Liver (tissue), 9 donors: ENCODE data around the gene SLC10A3. TPM values are rescaled to one million over a fixed set of nuclear protein-coding genes. Genes with fewer than 3 reads are reported as not detected.

ENCODE experiments used
- DNase-seq: peaks from one replicate; pipeline ENCODE4 v3.0.0-alpha.2; 2017; ENCODE audit warnings: low spot score
- H3K27ac ChIP-seq, 2 donors: one replicate each; pipeline ENCODE4 v1.7.0; 2013; ENCODE audit warnings: inconsistent platforms in 2 of 2, low read length in 2 of 2, control low read depth in 1 of 2, low read depth in 1 of 2, mild to moderate bottlenecking in 1 of 2
- H3K27me3 ChIP-seq, 4 donors: one replicate each; pipeline versions ENCODE4 v1.6.1 to v1.7.0; 2013; ENCODE audit warnings: low read length in 3 of 4, inconsistent platforms in 1 of 4, mild to moderate bottlenecking in 1 of 4, moderate library complexity in 1 of 4; ENCODE audit not compliant: control insufficient read depth in 4 of 4, insufficient read depth in 4 of 4
- H3K36me3 ChIP-seq, 4 donors: one replicate each; pipeline versions ENCODE4 v1.6.1 to v1.7.0; 2013; ENCODE audit warnings: low read length in 3 of 4, mild to moderate bottlenecking in 3 of 4, low read depth in 1 of 4, moderate library complexity in 1 of 4; ENCODE audit not compliant: control insufficient read depth in 4 of 4, insufficient read depth in 3 of 4
- H3K4me1 ChIP-seq, 4 donors: one replicate each; pipeline versions ENCODE4 v1.6.1 to v1.7.0; 2013; ENCODE audit warnings: low read length in 3 of 4, mild to moderate bottlenecking in 3 of 4, moderate library complexity in 1 of 4; ENCODE audit not compliant: control insufficient read depth in 4 of 4, insufficient read depth in 4 of 4
- H3K4me3 ChIP-seq, 3 donors: one replicate each; pipeline versions ENCODE4 v1.6.1 to v1.7.0; 2013; ENCODE audit warnings: low read length in 3 of 3, control low read depth in 1 of 3, low read depth in 1 of 3, mild to moderate bottlenecking in 1 of 3
- H3K9ac ChIP-seq, 2 donors: one replicate each; pipeline ENCODE4 v1.7.0; 2013; ENCODE audit warnings: low read length in 2 of 2, mild to moderate bottlenecking in 2 of 2, moderate library complexity in 2 of 2, control low read depth in 1 of 2, low read depth in 1 of 2
- H3K9me3 ChIP-seq, 4 donors: one replicate each; pipeline versions ENCODE4 v1.6.1 to v1.7.0; 2013; ENCODE audit warnings: low read length in 3 of 4; ENCODE audit not compliant: control insufficient read depth in 4 of 4
- ATF3 ChIP-seq: IDR thresholded peaks from 2 replicates; pipeline ENCODE4 v1.6.1; 2016; ENCODE audit warnings: antibody characterized with exemption
- EGR1 ChIP-seq, 2 donors: IDR thresholded peaks; 2 replicates each; pipeline ENCODE4 v1.6.1; 2016 to 2018; ENCODE audit warnings: antibody characterized with exemption in 2 of 2, low read depth in 2 of 2
- FOXA1 ChIP-seq: IDR thresholded peaks from 2 replicates; pipeline ENCODE4 v1.6.1; 2016; ENCODE audit warnings: antibody characterized with exemption
- FOXA2 ChIP-seq: IDR thresholded peaks from 2 replicates; pipeline ENCODE4 v1.6.1; 2016; ENCODE audit warnings: antibody characterized with exemption
- GABPA ChIP-seq, 2 donors: IDR thresholded peaks in 1 of 2; conservative IDR thresholded peaks in 1 of 2; 2 replicates each; pipeline ENCODE4 v1.6.1; 2016; ENCODE audit warnings: antibody characterized with exemption in 2 of 2, mild to moderate bottlenecking in 1 of 2, moderate library complexity in 1 of 2
- JUND ChIP-seq, 2 donors: IDR thresholded peaks; 2 replicates each; pipeline ENCODE4 v1.6.1; 2016; ENCODE audit warnings: antibody characterized with exemption in 2 of 2
- NR2F2 ChIP-seq: IDR thresholded peaks from 2 replicates; pipeline ENCODE4 v1.6.1; 2016; ENCODE audit warnings: antibody characterized with exemption
- RAD21 ChIP-seq, 2 donors: IDR thresholded peaks; 2 replicates each; pipeline ENCODE4 v1.6.1; 2016; ENCODE audit warnings: antibody characterized with exemption in 2 of 2, mild to moderate bottlenecking in 2 of 2
- RXRA ChIP-seq, 2 donors: IDR thresholded peaks; 2 replicates each; pipeline ENCODE4 v1.6.1; 2017 to 2018; ENCODE audit warnings: antibody characterized with exemption in 2 of 2, mild to moderate bottlenecking in 1 of 2
- TAF1 ChIP-seq: conservative IDR thresholded peaks from 2 replicates; pipeline ENCODE4 v1.6.1; 2016; ENCODE audit warnings: antibody characterized with exemption, mild to moderate bottlenecking
- WGBS: extraction: QIAGEN DNeasy Blood & Tissue Kit; methylation state at CpG from one replicate; pipeline ENCODE4 v1.1.7; 2013; 5-methylcytosine and 5-hydroxymethylcytosine counted together
- polyA plus RNA-seq, 2 donors: library from polyadenylated mRNA; stranded (reverse) in 1 of 2; unstranded in 1 of 2; fragments of 200-250 nt in 1 of 2; fragments of >200 nt in 1 of 2; fragmentation: Nextera tagmentation in 1 of 2; extraction: Ambion mirVana in 1 of 2; gene quantifications; one replicate each; pipeline versions ENCODE4 v1.2.1 to v1.2.3, GENCODE V29; 2013 to 2015
- total RNA-seq, 2 donors: library from RNA; depleted of rRNA; stranded (reverse); fragments of >200 nt; gene quantifications; one replicate each; pipeline ENCODE4 v1.2.3, GENCODE V29; 2014
- TF ChIP-seq, protein P1 (sequence below): IDR thresholded peaks from 2 replicates; pipeline ENCODE4 v1.6.1; 2016; ENCODE audit warnings: antibody characterized with exemption
- TF ChIP-seq, protein P2 (sequence below): IDR thresholded peaks from 2 replicates; pipeline ENCODE4 v1.6.1; 2016; ENCODE audit warnings: antibody characterized with exemption, mild to moderate bottlenecking
- TF ChIP-seq, protein P3 (sequence below): IDR thresholded peaks from 2 replicates; pipeline ENCODE4 v1.6.1; 2016; ENCODE audit warnings: antibody characterized with exemption
- donor health status: healthy.
- donor health status: healthy.
- donor health status: healthy.
- donor health status: healthy.
- donor health status: healthy.

SLC10A3 gene
- total and polyA plus RNA-seq, 4 donors, result 3.2 to 5.6 (median 4.5) TPM

DNA sequence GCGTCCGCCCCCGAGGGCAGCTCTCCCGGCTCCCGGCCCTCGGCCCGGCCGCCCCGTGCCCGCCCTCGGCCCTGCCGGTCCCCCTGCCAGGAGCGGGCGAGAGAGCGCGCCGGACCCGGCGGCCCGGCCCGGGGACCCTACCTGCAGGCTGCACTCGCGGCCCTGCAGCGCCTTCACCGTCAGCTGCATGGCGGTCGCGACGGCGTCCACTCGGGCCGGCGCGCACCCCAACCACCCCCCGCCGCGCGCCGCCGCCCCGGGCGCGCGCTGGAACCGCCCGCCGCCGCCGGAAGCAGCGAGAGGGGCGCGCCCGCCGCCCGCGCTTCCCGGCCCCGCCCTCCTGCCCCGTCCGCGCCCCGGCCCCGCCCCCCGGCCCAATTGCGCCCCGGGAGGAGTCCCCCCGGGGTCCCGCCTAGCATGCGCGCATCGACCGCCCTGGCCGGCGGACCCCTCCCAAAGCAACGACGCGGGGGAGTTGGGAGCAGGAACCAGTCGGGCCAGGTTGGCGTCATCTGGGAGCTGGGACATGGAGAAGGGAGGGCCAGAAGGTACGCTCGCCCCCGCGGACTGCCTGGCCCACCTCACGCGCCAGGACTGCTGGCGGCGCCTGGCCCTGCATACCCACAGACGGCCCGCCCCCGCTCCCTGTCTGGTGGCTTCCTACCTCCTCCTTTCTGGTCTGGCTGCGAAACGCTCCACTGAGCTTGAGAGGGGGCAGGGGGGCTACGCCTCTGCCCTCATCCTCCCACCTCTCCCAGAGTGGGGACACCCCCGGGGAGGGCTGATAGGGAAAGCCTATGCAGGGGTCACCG is 3.8 kb downstream of the SLC10A3 start, which contains the start of gene UBL4A:
TSS of gene UBL4A (minus strand) at position 220 of the 812 bp plus-strand sequence. CDS start at position 189, 31 bp downstream.
- H3K4me1 ChIP-seq, result peaks cover 11 to 36% (median 20%) of the 10 kb centered on the region in 4 donors

GRCh38 chrX:154486052-154486395 is 4.4 kb downstream of the SLC10A3 start:
- no peak for DNase-seq
- Histone ChIP-seq H3K9ac (peak overlapping the region; percentile 20 to 31), H3K27me3 (no peaks in the 10 kb centered on the region), H3K36me3 (peaks cover 0 to 6% (median 2%) of the 10 kb centered on the region in 4 donors), H3K4me3 (peak overlapping the region; percentile 59 to 86 (median 78)), H3K4me1 (peaks cover 11 to 36% (median 20%) of the 10 kb centered on the region in 4 donors), H3K9me3 (no peaks in the 10 kb centered on the region), H3K27ac (peak overlapping the region; percentile 67 to 73)
- 3% methylated on average over 35 of the region's 35 CpGs for WGBS
- TF ChIP-seq RXRA (IDR thresholded peaks at IDR 0.05) (no peak), NR2F2 (no peak), FOXA2 (no peak), FOXA1 (no peak)
- TF ChIP-seq, protein P1, sequence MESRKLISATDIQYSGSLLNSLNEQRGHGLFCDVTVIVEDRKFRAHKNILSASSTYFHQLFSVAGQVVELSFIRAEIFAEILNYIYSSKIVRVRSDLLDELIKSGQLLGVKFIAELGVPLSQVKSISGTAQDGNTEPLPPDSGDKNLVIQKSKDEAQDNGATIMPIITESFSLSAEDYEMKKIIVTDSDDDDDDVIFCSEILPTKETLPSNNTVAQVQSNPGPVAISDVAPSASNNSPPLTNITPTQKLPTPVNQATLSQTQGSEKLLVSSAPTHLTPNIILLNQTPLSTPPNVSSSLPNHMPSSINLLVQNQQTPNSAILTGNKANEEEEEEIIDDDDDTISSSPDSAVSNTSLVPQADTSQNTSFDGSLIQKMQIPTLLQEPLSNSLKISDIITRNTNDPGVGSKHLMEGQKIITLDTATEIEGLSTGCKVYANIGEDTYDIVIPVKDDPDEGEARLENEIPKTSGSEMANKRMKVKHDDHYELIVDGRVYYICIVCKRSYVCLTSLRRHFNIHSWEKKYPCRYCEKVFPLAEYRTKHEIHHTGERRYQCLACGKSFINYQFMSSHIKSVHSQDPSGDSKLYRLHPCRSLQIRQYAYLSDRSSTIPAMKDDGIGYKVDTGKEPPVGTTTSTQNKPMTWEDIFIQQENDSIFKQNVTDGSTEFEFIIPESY, result no peak

More for the DNA sequence above, 3.8 kb downstream of the SLC10A3 start, which contains the start of gene UBL4A:
- Histone ChIP-seq H3K27me3 (no peaks in the 10 kb centered on the region), H3K9me3 (no peaks in the 10 kb centered on the region), H3K36me3 (peaks cover 0 to 6% (median 2%) of the 10 kb centered on the region in 4 donors), H3K27ac (peak within 1 kb of the TSS; percentile 73 to 78), H3K4me3 (peak within 1 kb of the TSS; percentile 59 to 86 (median 78)), H3K9ac (peak within 1 kb of the TSS; percentile 20 to 31)
- TF ChIP-seq TAF1 (no peak), GABPA (IDR thresholded peaks at IDR 0.05 in 1 of 2, conservative IDR thresholded peaks at IDR 0.05 in 1 of 2) (no peak), ATF3 (no peak), FOXA2 (no peak)
- DNase-seq, result peak; percentile 62
- 2% methylated on average over 94 of the region's 95 CpGs for WGBS

DNA sequence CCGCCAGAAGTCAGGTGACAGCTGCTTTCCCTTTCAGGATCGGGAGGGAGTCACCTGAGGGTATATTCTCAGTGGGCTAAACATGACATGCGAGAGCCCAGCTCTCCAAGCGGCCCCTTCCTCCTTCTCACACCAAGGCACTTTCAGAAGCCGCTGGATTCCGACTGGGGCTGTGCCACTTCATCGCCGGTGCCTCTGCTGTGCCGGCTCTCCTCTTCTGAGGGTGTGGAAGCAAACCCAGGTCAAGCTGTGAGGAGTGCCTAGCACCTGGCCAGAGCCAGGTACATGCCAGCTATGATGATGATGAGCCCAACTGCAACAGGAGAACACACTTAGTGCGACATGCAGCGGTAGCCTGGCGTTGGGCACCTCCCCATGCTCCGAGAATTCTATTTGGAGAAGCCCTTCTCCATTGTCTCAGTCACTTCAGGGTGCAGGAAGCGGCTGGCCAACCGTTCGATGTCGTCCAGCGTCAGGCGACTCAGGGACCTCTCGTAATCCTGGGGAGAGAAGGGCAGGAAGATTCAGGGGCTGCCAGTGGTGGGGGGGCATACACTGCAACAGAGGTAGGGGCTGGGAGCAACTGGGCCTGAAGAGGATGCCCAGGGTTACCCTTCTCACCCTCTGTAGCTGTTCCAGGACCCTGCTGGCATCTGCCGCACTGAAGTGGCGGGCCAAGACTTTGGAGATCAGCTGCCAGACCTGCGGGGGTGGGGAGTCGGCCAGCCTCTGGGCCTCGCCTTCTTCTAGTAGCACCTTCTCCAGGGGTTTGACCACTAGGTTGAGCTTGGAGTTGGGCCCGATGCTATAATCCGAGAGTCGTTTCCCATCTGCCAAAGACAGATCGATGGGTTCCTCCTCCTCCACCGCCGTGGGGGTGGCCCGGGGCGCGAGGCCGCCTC is 5.0 kb downstream of the SLC10A3 start:
- WGBS, result 52% methylated on average over 35 of the region's 35 CpGs
- H3K27ac ChIP-seq, result peak overlapping the region; percentile 67 to 73
- peaks cover 0 to 6% (median 2%) of the 10 kb centered on the region in 4 donors for H3K36me3 ChIP-seq
- H3K4me1 ChIP-seq, result peaks cover 9 to 36% (median 20%) of the 10 kb centered on the region in 4 donors
- peak overlapping the region in 1 of 2 donors; percentile 20 for H3K9ac ChIP-seq
- DNase-seq, result no peak
- H3K4me3 ChIP-seq, result peak overlapping the region; percentile 59 to 86 (median 78)
- H3K27me3 ChIP-seq, result no peaks in the 10 kb centered on the region
- no peaks in the 10 kb centered on the region for H3K9me3 ChIP-seq
- TF ChIP-seq JUND (IDR thresholded peaks at IDR 0.05) (no peak), EGR1 (IDR thresholded peaks at IDR 0.05; ENCODE audit: low read depth in 2 of 2) (no peak), ATF3 (no peak), FOXA1 (no peak), RAD21 (IDR thresholded peaks at IDR 0.05) (no peak), TAF1 (no peak)
- TF ChIP-seq, protein P1, result no peak
- TF ChIP-seq, protein P2, sequence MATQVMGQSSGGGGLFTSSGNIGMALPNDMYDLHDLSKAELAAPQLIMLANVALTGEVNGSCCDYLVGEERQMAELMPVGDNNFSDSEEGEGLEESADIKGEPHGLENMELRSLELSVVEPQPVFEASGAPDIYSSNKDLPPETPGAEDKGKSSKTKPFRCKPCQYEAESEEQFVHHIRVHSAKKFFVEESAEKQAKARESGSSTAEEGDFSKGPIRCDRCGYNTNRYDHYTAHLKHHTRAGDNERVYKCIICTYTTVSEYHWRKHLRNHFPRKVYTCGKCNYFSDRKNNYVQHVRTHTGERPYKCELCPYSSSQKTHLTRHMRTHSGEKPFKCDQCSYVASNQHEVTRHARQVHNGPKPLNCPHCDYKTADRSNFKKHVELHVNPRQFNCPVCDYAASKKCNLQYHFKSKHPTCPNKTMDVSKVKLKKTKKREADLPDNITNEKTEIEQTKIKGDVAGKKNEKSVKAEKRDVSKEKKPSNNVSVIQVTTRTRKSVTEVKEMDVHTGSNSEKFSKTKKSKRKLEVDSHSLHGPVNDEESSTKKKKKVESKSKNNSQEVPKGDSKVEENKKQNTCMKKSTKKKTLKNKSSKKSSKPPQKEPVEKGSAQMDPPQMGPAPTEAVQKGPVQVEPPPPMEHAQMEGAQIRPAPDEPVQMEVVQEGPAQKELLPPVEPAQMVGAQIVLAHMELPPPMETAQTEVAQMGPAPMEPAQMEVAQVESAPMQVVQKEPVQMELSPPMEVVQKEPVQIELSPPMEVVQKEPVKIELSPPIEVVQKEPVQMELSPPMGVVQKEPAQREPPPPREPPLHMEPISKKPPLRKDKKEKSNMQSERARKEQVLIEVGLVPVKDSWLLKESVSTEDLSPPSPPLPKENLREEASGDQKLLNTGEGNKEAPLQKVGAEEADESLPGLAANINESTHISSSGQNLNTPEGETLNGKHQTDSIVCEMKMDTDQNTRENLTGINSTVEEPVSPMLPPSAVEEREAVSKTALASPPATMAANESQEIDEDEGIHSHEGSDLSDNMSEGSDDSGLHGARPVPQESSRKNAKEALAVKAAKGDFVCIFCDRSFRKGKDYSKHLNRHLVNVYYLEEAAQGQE, result no peak
- TF ChIP-seq, protein P3, sequence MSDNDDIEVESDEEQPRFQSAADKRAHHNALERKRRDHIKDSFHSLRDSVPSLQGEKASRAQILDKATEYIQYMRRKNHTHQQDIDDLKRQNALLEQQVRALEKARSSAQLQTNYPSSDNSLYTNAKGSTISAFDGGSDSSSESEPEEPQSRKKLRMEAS, result no peak
